Measurements from ENCODE around the gene CUL5. TPM values are rescaled to one million over a fixed set of nuclear protein-coding genes. Genes with fewer than 3 reads are reported as not detected.
A peak's percentile ranks its signal among the peaks of the same experiment; 100 is the strongest.

The CUL5 gene
- total and polyA plus RNA-seq, 7 donors, result 7.1 to 33.7 (median 26.5) TPM

DNA sequence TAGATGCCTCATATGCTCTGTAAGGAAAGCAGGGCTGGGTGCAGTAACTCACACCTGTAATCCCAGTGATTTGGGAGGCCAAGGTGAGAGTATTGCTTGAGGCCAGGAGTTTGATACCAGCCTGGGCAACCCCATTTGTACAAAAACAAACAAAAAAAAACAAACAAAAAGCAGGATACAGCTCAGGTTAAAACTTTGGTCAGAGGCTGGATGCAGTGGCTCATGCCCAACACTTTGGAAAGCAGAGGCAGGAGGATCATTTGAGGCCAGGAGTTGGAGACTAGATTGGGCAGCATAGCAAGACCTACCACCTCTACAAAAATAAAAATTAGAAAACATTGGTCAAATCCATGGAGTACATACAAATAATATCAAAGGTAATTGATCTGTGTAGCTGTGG lies 7.9 kb downstream of the CUL5 start:
- DNase-seq, result no peak
- Histone ChIP-seq H3K4me3 (no peak overlapping the region), H3K27ac (no peak overlapping the region), H3K27me3 (no peaks in the 10 kb centered on the region), H3K4me1 (peaks cover 0 to 66% (median 45%) of the 10 kb centered on the region in 4 donors), H3K9me3 (no peaks in the 10 kb centered on the region), H3K36me3 (no peaks in the 10 kb centered on the region)
- intact Hi-C loops (cut with DNase I), result no loop called here
- TF ChIP-seq EP300 (IDR thresholded peaks at IDR 0.05) (no peak), POLR2A (IDR thresholded peaks at IDR 0.05) (no peak), POLR2AphosphoS5 (IDR thresholded peaks at IDR 0.05) (no peak)
- TF ChIP-seq, protein P1, sequence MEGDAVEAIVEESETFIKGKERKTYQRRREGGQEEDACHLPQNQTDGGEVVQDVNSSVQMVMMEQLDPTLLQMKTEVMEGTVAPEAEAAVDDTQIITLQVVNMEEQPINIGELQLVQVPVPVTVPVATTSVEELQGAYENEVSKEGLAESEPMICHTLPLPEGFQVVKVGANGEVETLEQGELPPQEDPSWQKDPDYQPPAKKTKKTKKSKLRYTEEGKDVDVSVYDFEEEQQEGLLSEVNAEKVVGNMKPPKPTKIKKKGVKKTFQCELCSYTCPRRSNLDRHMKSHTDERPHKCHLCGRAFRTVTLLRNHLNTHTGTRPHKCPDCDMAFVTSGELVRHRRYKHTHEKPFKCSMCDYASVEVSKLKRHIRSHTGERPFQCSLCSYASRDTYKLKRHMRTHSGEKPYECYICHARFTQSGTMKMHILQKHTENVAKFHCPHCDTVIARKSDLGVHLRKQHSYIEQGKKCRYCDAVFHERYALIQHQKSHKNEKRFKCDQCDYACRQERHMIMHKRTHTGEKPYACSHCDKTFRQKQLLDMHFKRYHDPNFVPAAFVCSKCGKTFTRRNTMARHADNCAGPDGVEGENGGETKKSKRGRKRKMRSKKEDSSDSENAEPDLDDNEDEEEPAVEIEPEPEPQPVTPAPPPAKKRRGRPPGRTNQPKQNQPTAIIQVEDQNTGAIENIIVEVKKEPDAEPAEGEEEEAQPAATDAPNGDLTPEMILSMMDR (IDR thresholded peaks at IDR 0.05), result no peak

DNA sequence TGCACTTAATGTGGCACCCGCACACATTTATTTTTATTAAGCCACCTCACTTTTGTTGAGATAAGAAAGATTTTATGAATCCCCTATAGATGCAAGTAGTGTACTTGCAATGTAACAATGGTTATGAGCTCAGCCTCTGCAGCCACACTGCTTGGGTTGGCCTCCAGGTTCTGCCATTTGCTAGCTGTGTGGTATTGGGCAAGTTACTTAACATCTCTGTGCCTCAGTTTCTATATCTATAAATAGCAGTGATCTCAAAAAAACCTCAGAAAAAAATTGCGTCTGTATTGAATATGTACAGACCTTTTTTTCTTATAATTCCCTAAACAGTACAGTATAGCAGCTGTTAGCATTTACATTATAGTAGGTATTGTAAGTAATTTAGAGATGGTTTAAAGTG lies 10.0 kb downstream of the CUL5 start:
- H3K9me3 ChIP-seq, result no peaks in the 10 kb centered on the region
- peaks cover 0 to 57% (median 29%) of the 10 kb centered on the region in 4 donors for H3K4me1 ChIP-seq
- H3K4me3 ChIP-seq, result no peak overlapping the region
- no peaks in the 10 kb centered on the region for H3K36me3 ChIP-seq
- no peaks in the 10 kb centered on the region for H3K27me3 ChIP-seq
- TF ChIP-seq, protein P1 (IDR thresholded peaks at IDR 0.05), result no peak
- TF ChIP-seq POLR2AphosphoS5 (IDR thresholded peaks at IDR 0.05) (no peak), POLR2A (IDR thresholded peaks at IDR 0.05) (no peak), EP300 (IDR thresholded peaks at IDR 0.05) (no peak)
- intact Hi-C loops (cut with DNase I), result no loop called here
- DNase-seq, result no peak
- 94 to 95% methylated on average over 2 of the region's 2 CpGs for WGBS, 2 donors
- no peak overlapping the region for H3K27ac ChIP-seq

DNA sequence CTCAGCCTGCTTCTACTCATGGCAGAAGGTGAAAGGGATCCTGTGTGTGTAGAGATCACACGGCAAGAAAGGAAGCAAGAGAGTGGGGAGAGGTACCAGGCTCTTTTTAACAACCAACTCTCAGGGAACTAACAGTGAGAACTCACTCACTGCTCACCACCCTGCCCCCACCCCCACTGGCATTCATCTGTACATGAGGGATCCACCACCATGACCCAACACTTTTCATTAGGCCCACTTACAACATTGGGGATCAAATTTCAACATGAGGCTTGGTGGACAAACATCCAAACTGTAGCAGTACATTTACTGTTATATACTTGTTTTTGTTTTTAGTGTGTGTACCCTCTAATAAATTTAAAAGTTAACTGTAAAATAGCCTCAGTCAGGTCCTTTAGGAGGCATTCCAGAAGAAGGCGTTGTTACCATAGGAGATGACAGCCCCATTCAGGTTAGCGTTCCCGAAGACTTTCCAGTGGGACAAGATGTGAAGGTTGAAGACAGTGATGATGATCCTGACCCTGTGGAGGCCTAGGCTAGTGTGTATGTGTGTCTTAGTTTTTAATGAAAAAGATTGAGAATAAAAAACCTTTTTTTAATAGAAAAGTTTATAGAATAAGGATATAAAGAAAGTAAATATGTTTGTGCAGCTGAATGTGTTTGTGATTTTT lies 11.3 kb downstream of the CUL5 start:
- Histone ChIP-seq H3K36me3 (no peaks in the 10 kb centered on the region), H3K9me3 (no peaks in the 10 kb centered on the region), H3K4me3 (no peak overlapping the region), H3K27ac (no peak overlapping the region), H3K4me1 (peaks cover 0 to 58% (median 28%) of the 10 kb centered on the region in 4 donors), H3K27me3 (no peaks in the 10 kb centered on the region)
- 69 to 79% methylated on average over 4 of the region's 4 CpGs for WGBS, 2 donors
- TF ChIP-seq, protein P1 (IDR thresholded peaks at IDR 0.05), result no peak
- TF ChIP-seq EP300 (IDR thresholded peaks at IDR 0.05) (no peak), POLR2A (IDR thresholded peaks at IDR 0.05) (no peak), POLR2AphosphoS5 (IDR thresholded peaks at IDR 0.05) (no peak)
- intact Hi-C loops (cut with DNase I), result no loop called here
- no peak for DNase-seq

DNA sequence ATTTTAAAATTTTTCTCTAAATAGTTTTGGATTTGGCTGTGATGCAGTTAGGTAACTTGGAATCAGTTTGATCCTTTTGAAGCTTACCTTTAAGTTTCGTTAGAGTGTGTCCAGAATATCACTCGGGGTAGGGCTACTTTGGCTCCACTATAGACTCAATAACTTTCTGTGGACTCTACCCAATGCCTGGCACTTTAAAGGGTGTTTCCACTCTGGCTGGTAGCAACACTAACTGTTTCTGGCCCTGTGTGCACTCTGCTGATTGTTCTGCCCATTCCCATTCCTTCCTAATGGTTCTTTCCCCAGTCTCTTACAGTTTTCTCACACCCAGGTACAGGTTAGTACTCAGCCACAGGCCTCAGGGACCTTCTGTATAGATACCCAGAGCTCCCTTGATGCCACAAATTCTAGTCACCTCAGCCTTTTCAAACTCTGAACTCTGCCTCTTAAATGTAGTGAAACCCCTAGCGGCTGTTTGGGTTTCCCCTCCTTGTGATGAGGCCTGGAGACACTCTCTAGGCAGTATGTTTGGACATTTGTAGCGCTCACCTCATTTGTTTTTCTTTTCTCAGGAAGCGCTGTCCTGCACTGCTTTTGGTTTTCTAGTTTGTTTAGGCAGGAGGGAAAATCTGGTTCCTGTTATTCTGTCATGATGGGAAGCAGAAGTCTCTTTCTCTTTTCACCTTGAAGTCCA lies 16.8 kb downstream of the CUL5 start:
- Histone ChIP-seq H3K4me3 (peak overlapping the region in 1 of 4 donors; percentile 5), H3K36me3 (no peaks in the 10 kb centered on the region), H3K9me3 (no peaks in the 10 kb centered on the region), H3K27me3 (no peaks in the 10 kb centered on the region), H3K4me1 (peaks cover 0 to 64% (median 27%) of the 10 kb centered on the region in 4 donors), H3K27ac (peak overlapping the region; percentile 33 to 79 (median 68))
- TF ChIP-seq EP300 (IDR thresholded peaks at IDR 0.05) (peak in 3 of 4 donors; percentile 5 to 85 (median 31)), POLR2A (IDR thresholded peaks at IDR 0.05) (no peak), POLR2AphosphoS5 (IDR thresholded peaks at IDR 0.05) (peak; percentile 88 to 97 (median 93))
- TF ChIP-seq, protein P1 (IDR thresholded peaks at IDR 0.05), result peak in 2 of 4 experiments; percentile 29 to 42
- 70 to 71% methylated on average over 5 of the region's 5 CpGs for WGBS, 2 donors
- no peak for DNase-seq
- intact Hi-C loops (cut with DNase I), result loop anchor here (2.0 to 5.0 kb wide), 2 partner anchors 17 to 92 kb away; partner anchors contain the start of gene CUL5
